Epidermal melanocyte (primary cell): Measurements from ENCODE around the gene PXN.

Experiments
- DNase-seq: peaks from one replicate; pipeline ENCODE4 v3.0.0; 2011; ENCODE audit warnings: low spot score; ENCODE audit not compliant: insufficient read length

The PXN gene

GRCh38 chr12:120180975-120181374 is 84.6 kb downstream of the PXN start:
- DNase-seq = no peak

GRCh38 chr12:120175537-120175936 is 90.0 kb downstream of the PXN start:
- DNase-seq = no peak

GRCh38 chr12:120175062-120175461 is 90.5 kb downstream of the PXN start:
- no peak for DNase-seq

- no peak for DNase-seq
Observed at GRCh38 chr12:120172053-120172452, 93.5 kb downstream of the PXN start.

- no peak for DNase-seq
Observed at GRCh38 chr12:120170631-120171030, 94.9 kb downstream of the PXN start.

GRCh38 chr12:120169946-120170345 is 95.6 kb downstream of the PXN start:
- no peak for DNase-seq

GRCh38 chr12:120168337-120168736 is 97.2 kb downstream of the PXN start:
- DNase-seq = no peak

GRCh38 chr12:120167529-120168095 is 97.9 kb downstream of the PXN start:
- DNase-seq = no peak

GRCh38 chr12:120164293-120164692 is 101.2 kb downstream of the PXN start:
- no peak for DNase-seq

GRCh38 chr12:120162763-120163162 is 102.8 kb downstream of the PXN start:
- no peak for DNase-seq

- no peak for DNase-seq
Observed at GRCh38 chr12:120161852-120162251, 103.7 kb downstream of the PXN start.
